ENCODE data around the gene MATR3. TPM values are rescaled to one million over a fixed set of nuclear protein-coding genes. Genes with fewer than 3 reads are reported as not detected.

Gene MATR3
- total and polyA plus RNA-seq, 2 donors (not counting 1 experiment from before 2014, with no cell fraction given), result 175 to 183 TPM

DNA sequence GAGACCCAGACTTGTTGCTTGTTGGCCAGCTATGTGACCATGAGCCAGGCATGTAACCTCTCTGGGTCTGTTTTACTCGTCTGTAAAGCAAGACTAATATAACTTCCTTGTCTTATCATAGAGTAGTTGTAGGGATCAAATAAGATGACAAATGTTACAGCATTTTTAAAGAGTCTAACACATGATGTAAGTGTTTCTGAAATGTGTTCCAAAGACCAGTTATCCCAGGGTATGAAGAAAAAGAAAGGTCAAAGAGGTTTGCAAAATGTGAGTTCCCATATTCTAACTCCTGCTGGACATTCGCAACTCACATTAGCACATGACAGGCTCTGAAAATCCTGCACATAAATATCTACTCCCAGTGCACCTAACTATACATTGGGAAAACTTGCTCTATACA lies 28.5 kb upstream of the MATR3 start:
- no peak overlapping the region for H3K27ac ChIP-seq (ENCODE audit: insufficient read depth, low read length)
- H3K9ac ChIP-seq (ENCODE audit: insufficient read depth, low read length), result no peak overlapping the region
- no peak overlapping the region for H3K4me3 ChIP-seq (replicated peaks in 1 of 4; ENCODE audit: control extremely low read depth in 1 of 4, insufficient read depth in 1 of 4, low read depth in 3 of 4, low read length in 4 of 4)
- H2AFZ ChIP-seq (ENCODE audit: low read length), result no peak overlapping the region
- no peaks in the 10 kb centered on the region for H3K27me3 ChIP-seq (ENCODE audit: control insufficient read depth, insufficient read depth, low read length)
- no peak for TF ChIP-seq EZH2 (IDR thresholded peaks at IDR 0.05; ENCODE audit: low read length, missing control alignments)
- TF ChIP-seq, protein P1, sequence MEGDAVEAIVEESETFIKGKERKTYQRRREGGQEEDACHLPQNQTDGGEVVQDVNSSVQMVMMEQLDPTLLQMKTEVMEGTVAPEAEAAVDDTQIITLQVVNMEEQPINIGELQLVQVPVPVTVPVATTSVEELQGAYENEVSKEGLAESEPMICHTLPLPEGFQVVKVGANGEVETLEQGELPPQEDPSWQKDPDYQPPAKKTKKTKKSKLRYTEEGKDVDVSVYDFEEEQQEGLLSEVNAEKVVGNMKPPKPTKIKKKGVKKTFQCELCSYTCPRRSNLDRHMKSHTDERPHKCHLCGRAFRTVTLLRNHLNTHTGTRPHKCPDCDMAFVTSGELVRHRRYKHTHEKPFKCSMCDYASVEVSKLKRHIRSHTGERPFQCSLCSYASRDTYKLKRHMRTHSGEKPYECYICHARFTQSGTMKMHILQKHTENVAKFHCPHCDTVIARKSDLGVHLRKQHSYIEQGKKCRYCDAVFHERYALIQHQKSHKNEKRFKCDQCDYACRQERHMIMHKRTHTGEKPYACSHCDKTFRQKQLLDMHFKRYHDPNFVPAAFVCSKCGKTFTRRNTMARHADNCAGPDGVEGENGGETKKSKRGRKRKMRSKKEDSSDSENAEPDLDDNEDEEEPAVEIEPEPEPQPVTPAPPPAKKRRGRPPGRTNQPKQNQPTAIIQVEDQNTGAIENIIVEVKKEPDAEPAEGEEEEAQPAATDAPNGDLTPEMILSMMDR (conservative IDR thresholded peaks at IDR 0.05 in 1 of 2, IDR thresholded peaks at IDR 0.05 in 1 of 2; ENCODE audit: low read depth in 1 of 2, low read length in 2 of 2), result no peak
- H4K20me1 ChIP-seq (ENCODE audit: control insufficient read depth, extremely low read depth, insufficient read depth, low read length), result no peaks in the 10 kb centered on the region
- DNase-seq (ENCODE audit: low read depth in 2 of 2), result no peak
- no peaks in the 10 kb centered on the region for H3K79me2 ChIP-seq (ENCODE audit: control insufficient read depth, insufficient read depth, low read length)
- no peaks in the 10 kb centered on the region for H3K36me3 ChIP-seq (ENCODE audit: control insufficient read depth, insufficient read depth, low read length)
- peaks cover 2% of the 10 kb centered on the region for H3K4me1 ChIP-seq (ENCODE audit: control insufficient read depth, extremely low read depth, insufficient read depth, low read length)
- no peak overlapping the region for H3K4me2 ChIP-seq (ENCODE audit: extremely low read depth, insufficient read depth, low read length)
- H3K9me3 ChIP-seq (ENCODE audit: control insufficient read depth, insufficient read depth, low read depth, low read length), result no peaks in the 10 kb centered on the region

DNA sequence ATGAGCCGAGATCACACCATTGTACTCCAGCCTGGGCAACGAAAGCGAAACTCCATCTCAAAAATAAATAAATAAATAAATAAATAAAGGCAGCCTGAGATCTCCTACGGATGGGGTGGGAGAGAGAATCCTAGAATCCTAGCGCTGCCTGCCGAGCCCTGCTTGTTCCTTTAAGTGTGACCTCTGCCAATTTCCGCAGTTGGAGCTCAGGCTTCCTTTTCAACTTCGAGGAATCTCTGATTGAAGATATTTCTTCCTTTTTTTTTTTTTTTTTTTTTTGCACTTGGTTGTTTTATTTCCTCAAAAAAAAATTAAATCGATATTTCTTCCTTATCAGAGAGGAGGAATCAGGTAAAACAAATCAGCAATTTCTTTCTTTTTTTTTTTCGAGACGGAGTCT lies 27.3 kb upstream of the MATR3 start:
- no peak overlapping the region for H3K4me2 ChIP-seq (ENCODE audit: extremely low read depth, insufficient read depth, low read length)
- no peak overlapping the region for H2AFZ ChIP-seq (ENCODE audit: low read length)
- DNase-seq (ENCODE audit: low read depth in 2 of 2), result no peak
- H3K79me2 ChIP-seq (ENCODE audit: control insufficient read depth, insufficient read depth, low read length), result no peaks in the 10 kb centered on the region
- H3K27ac ChIP-seq (ENCODE audit: insufficient read depth, low read length), result no peak overlapping the region
- H3K27me3 ChIP-seq (ENCODE audit: control insufficient read depth, insufficient read depth, low read length), result no peaks in the 10 kb centered on the region
- no peak overlapping the region for H3K9ac ChIP-seq (ENCODE audit: insufficient read depth, low read length)
- TF ChIP-seq EZH2 (IDR thresholded peaks at IDR 0.05; ENCODE audit: low read length, missing control alignments), result no peak
- TF ChIP-seq, protein P1 (conservative IDR thresholded peaks at IDR 0.05 in 1 of 2, IDR thresholded peaks at IDR 0.05 in 1 of 2; ENCODE audit: low read depth in 1 of 2, low read length in 2 of 2), result no peak
- no peaks in the 10 kb centered on the region for H3K36me3 ChIP-seq (ENCODE audit: control insufficient read depth, insufficient read depth, low read length)
- H4K20me1 ChIP-seq (ENCODE audit: control insufficient read depth, extremely low read depth, insufficient read depth, low read length), result no peaks in the 10 kb centered on the region
- H3K9me3 ChIP-seq (ENCODE audit: control insufficient read depth, insufficient read depth, low read depth, low read length), result no peaks in the 10 kb centered on the region
- H3K4me1 ChIP-seq (ENCODE audit: control insufficient read depth, extremely low read depth, insufficient read depth, low read length), result peaks cover 2% of the 10 kb centered on the region
- no peak overlapping the region for H3K4me3 ChIP-seq (replicated peaks in 1 of 4; ENCODE audit: control extremely low read depth in 1 of 4, insufficient read depth in 1 of 4, low read depth in 3 of 4, low read length in 4 of 4)

DNA sequence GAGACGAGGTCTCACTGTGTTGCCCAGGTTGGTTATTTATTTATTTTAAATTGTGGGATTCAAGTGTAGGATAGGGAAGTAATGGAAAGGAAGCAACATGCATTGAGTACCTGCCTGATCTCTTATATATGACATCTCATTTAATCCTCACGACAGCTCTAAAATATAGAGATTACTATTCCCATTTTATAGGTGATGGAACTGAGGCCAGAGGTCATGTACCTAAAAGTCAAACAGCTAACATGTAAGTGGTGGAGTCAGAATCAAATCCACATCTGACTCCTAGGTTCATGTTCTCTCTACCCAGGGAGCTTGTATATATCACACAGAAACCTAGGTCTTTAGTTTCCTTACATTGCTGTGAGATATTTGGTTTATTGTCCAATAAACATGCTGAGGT lies 26.1 kb upstream of the MATR3 start:
- no peak overlapping the region for H3K4me3 ChIP-seq (replicated peaks in 1 of 4; ENCODE audit: control extremely low read depth in 1 of 4, insufficient read depth in 1 of 4, low read depth in 3 of 4, low read length in 4 of 4)
- H2AFZ ChIP-seq (ENCODE audit: low read length), result no peak overlapping the region
- no peak overlapping the region for H3K4me2 ChIP-seq (ENCODE audit: extremely low read depth, insufficient read depth, low read length)
- no peak for DNase-seq (ENCODE audit: low read depth in 2 of 2)
- no peaks in the 10 kb centered on the region for H4K20me1 ChIP-seq (ENCODE audit: control insufficient read depth, extremely low read depth, insufficient read depth, low read length)
- H3K9me3 ChIP-seq (ENCODE audit: control insufficient read depth, insufficient read depth, low read depth, low read length), result no peaks in the 10 kb centered on the region
- H3K27ac ChIP-seq (ENCODE audit: insufficient read depth, low read length), result no peak overlapping the region
- H3K36me3 ChIP-seq (ENCODE audit: control insufficient read depth, insufficient read depth, low read length), result no peaks in the 10 kb centered on the region
- H3K79me2 ChIP-seq (ENCODE audit: control insufficient read depth, insufficient read depth, low read length), result no peaks in the 10 kb centered on the region
- H3K4me1 ChIP-seq (ENCODE audit: control insufficient read depth, extremely low read depth, insufficient read depth, low read length), result peaks cover 10% of the 10 kb centered on the region
- no peaks in the 10 kb centered on the region for H3K27me3 ChIP-seq (ENCODE audit: control insufficient read depth, insufficient read depth, low read length)
- TF ChIP-seq, protein P1 (conservative IDR thresholded peaks at IDR 0.05 in 1 of 2, IDR thresholded peaks at IDR 0.05 in 1 of 2; ENCODE audit: low read depth in 1 of 2, low read length in 2 of 2), result no peak
- TF ChIP-seq EZH2 (IDR thresholded peaks at IDR 0.05; ENCODE audit: low read length, missing control alignments), result no peak
- no peak overlapping the region for H3K9ac ChIP-seq (ENCODE audit: insufficient read depth, low read length)

Data from fibroblast of lung (primary cell).